DMS114 treated with DMSO at 0.1 percent for 48 hours (cell line): ENCODE results near the gene VMAC.

ENCODE experiments used
- DNase-seq: peaks from one replicate; lab custom pipeline; 2025; ENCODE audit not compliant: unreplicated experiment; lab: John Stamatoyannopoulos, UW

The VMAC gene

GRCh38 chr19:5951338-5951861 lies 46.7 kb downstream of the VMAC start:
- no peak for DNase-seq

DNA sequence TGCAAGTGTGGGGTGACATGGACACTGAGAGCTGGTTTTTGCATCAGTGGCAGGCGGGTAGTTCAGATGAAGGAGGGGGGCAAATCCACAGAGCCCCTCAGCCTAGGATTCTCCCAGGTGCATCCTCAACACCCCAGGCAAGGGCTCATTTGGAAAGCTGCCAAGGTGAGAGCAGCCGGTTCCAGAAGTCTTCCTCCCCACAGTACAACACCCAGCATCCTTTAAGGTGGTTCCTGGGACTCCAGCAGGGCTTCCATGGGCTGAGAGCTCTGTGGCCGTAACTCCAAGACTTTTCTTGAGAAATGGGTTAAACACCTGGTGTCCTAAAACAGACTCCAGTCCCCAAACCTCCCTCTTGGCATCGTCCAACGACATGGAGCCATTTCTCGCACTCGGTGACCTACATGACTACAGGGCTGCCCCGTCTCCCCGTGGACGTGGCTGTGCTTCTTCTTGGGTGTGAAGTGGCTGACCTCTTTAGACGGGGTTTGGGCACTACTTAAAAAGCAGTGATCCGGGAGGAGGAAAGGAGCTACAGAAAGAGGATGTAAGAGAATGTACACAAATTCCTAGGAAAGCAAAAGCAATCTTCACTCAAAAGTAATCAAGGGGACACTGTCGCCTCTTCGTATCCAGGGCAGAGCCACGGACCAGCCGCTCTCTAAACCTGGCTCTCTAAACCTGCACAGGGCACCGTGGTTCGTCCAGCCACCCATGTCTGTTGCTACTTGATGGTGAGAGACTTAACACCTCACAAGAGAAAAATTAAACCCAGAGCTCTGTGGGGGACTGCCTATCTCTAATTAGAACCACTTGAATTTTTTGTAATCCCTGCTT lies 47.7 kb downstream of the VMAC start:
- no peak for DNase-seq

- no peak for DNase-seq
Observed at GRCh38 chr19:5953030-5953589, 48.4 kb downstream of the VMAC start.

DNA sequence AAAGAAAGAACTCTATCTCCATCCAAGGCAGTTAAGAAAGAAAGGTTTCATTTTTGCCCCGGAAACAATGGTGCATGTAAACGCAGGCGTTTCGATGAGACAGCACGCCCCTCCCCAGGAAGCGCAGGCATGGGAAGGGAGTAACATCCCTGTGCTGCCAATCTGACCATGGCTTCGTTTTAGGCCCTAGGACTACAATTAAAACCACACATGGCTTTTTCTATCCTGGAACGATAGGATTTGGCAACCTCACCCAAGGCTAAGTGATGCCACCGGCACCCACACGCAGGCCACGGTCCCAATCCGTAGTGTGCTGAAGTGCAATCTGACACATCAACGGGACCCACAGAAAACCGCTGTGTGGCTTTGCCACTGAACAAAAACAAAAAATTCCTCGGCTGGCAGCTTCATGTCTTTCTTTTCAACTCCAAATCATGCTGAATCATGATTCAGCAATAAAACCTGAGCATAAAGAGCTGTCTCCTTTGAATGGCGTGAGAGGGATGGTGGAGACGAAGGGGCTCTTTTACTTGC lies 49.1 kb downstream of the VMAC start:
- no peak for DNase-seq

DNA sequence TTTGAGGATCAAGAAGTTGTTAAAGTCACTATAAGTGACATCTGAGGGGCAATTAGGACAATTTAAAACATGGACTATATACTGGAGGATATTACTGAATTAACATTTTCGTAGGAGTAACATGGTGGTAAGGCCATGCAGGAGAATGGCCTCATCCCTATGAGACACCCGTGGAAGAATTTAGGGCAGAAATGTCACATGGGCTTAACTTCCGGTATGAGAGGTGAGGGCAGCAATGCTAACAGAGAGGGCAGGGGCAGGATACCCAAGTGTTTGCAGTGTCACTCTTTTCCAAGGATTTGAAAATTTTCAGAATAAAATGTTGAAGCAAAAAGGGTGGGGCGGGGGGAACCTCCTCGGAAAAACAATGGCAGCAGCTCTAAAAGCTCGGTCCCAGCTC lies 49.6 kb downstream of the VMAC start:
- no peak for DNase-seq

- no peak for DNase-seq
Observed at GRCh38 chr19:5955636-5955935, 50.9 kb downstream of the VMAC start.

DNA sequence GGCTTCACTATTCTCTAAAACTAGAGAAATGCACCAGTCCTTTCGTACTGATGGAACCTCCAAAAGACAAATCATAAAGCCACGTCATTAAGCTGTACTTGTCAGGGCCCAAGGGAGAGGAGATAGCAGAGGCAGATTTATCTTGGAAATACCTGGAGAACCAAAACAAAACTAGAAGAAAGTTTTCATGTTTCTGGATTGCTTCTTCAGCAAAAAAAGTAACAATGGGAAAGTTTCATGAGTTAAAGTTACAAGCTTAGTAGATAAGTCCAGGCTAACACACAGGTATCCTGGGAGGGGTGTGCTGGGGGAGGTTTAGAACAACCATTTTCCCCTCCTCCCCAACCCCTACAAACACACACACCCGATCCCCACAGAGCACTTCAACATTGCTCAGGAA lies 51.7 kb downstream of the VMAC start:
- DNase-seq = no peak

GRCh38 chr19:5956728-5957127 lies 52.1 kb downstream of the VMAC start:
- no peak for DNase-seq

GRCh38 chr19:5957170-5957569 lies 52.5 kb downstream of the VMAC start:
- DNase-seq = no peak

DNA sequence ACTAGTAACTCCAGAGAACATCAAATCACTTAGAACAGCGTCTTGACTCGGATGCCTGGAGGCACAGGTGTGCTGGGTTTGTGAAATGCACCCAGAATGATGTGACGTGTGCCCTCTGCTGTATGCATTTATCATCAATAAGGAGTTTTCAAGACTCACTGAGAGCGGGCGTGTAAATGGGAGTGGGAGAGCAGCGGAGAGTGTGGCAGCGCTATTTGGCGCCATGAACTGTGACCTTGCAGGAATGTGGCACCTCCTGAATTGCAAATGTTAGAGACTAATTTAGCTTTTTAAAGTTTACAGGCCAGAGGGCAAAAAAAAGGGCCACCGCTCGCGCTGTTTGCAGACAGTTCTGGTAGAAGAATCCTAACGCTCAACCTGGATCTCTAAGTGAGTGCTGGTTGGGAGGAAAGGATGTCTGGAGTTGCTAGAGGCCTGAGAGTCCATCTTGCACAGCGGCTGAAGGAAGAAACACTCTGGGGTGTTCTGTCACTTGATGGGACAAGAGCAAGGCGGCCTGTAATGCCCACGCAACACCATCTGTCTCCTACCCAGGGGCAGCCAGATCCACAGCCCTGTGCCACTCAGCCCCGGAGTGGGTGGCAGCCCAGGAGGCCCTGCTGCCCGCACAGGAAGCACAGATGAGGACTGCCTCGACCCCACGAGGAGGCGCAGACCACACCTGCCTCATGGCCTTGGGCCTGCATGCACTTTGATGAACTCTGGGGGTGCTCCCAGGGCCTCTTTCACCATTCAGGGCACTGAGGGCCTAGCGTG lies 53.6 kb downstream of the VMAC start:
- no peak for DNase-seq

- DNase-seq = no peak
Observed at GRCh38 chr19:5958851-5959122, 54.1 kb downstream of the VMAC start.

DNA sequence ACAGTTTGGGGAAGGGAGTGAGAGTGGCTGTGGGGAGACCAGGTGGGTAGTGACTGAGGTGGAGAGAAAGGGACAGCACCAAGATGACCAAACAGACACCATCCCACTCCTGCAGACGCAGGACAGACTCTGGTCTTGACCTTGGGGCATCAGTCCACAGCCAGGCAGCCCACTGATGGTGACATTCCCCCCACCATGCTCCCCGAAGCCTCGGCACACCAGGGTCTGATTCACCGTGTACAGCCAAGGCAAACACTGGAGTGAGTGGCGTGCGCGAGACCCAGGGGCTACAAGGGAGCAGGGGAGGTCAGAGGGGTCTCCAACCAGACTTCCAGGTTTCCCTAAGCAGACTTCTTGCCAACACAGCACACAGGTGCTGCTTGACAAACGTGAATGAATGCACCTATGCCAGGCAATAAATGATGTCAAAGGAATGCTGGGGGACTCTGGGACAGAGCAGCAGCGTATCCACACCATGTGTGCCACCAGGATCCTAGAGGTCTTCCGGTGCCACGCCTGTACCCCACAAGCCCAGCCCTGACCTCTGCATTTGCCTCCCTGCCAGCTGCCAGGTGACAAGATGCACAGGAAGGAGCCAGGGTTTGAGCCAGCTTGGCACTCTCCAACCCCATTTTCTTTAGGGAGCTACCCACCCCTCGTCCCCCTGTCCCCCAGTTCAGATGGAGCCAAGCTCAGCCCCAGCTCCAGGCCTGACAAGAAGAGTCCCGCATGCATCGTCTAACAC lies 54.8 kb downstream of the VMAC start:
- no peak for DNase-seq
